Testis (tissue), 3 donors: ENCODE data around the gene CCSAP. TPM values are rescaled to one million over a fixed set of nuclear protein-coding genes. Genes with fewer than 3 reads are reported as not detected.
"Not testable (repeated sequence)": the region's sequence is repeated elsewhere in the genome, so short reads cannot be mapped to it uniquely, and the experiment has no call there.

Source experiments
- DNase-seq: peaks from one replicate; pipeline ENCODE4 v3.0.0-alpha.2; 2019
- H3K27ac ChIP-seq, 2 donors: fragments of 200-600 bp; sonication (generic); one replicate each; pipeline ENCODE4 v1.5.1; 2019
- H3K27me3 ChIP-seq: fragments of 200-600 bp; sonication (generic); one replicate; pipeline ENCODE4 v1.5.1; 2019
- H3K36me3 ChIP-seq: fragments of 200-600 bp; sonication (generic); one replicate; pipeline ENCODE4 v1.5.1; 2017; ENCODE audit warnings: low read depth; ENCODE audit errors: missing control alignments
- H3K4me1 ChIP-seq: fragments of 200-600 bp; sonication (generic); one replicate; pipeline ENCODE4 v1.5.1; 2019
- H3K4me3 ChIP-seq, 2 donors: fragments of 200-600 bp; sonication (generic); one replicate each; pipeline ENCODE4 v1.5.1; 2017 to 2019
- H3K9me3 ChIP-seq: fragments of 200-600 bp; sonication (generic); one replicate; pipeline ENCODE4 v1.5.1; 2017
- CTCF ChIP-seq, 3 experiments: fragments of 450-650 bp in 2 of 3; fragments of 200-600 bp in 1 of 3; sonication (generic) in 1 of 3; IDR thresholded peaks; one replicate each; pipeline ENCODE4 v1.5.1; 2016 to 2019; ENCODE audit warnings: antibody characterized with exemption in 3 of 3, mild to moderate bottlenecking in 2 of 3, moderate library complexity in 1 of 3
- POLR2A ChIP-seq: fragments of 450-650 bp; IDR thresholded peaks from one replicate; pipeline ENCODE4 v1.6.1; 2017; ENCODE audit warnings: antibody characterized with exemption, mild to moderate bottlenecking, moderate library complexity
- WGBS, 2 donors: methylation state at CpG; one replicate each; pipeline ENCODE4 v1.1.5; 2018; 5-methylcytosine and 5-hydroxymethylcytosine counted together
- intact Hi-C: fragments of 100-400 bp; cut with DNase I; formaldehyde crosslinking; loops from one replicate; pipeline ENCODE4 v1.15.1; 2023; ENCODE audit warnings: low total_unique reads
- polyA plus RNA-seq: library from polyadenylated mRNA; stranded (reverse); fragments of 350-450 nt; fragmentation: Illumina TruSeq; extraction: RNeasy Lipid Tissue Mini Kit (QIAGEN cat#74804); gene quantifications from one replicate; pipeline ENCODE4 v1.2.3, GENCODE V29; 2014; ENCODE audit warnings: low read depth, low replicate concordance; ENCODE audit not compliant: insufficient read depth
- total RNA-seq, 2 donors: library from RNA; depleted of rRNA; stranded (reverse); fragments of >200 nt; gene quantifications; one replicate each; pipeline ENCODE4 v1.2.3, GENCODE V29; 2016

Gene CCSAP
- total and polyA plus RNA-seq, 3 donors from 2014 or later: 3.2 to 4.1 (median 3.7) TPM

DNA sequence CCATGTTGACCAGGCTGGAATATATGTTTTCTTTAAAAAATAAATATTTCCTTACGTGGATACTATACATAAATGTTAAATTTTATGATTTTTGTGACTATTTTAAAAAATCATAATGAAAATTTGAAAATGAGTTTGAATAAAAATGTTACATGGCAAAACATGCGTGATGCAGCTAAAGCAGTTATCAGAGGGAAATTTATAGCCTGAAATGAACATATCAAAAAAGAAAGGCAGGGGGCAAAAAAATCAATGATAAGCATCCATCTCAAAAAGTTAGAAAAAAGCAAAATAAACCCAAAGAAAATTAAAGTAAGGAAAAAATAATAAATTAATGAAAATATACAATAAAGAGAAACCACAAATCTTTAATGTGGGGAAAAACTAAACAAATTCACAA lies 8.6 kb downstream of the CCSAP start:
- DNase-seq: no peak
- Histone ChIP-seq H3K9me3 (no peaks in the 10 kb centered on the region), H3K4me3 (no peak overlapping the region), H3K36me3 (no peaks in the 10 kb centered on the region), H3K27me3 (no peaks in the 10 kb centered on the region), H3K4me1 (no peaks in the 10 kb centered on the region), H3K27ac (no peak overlapping the region)
- intact Hi-C loops: no loop called here
- no peak for TF ChIP-seq CTCF (IDR thresholded peaks at IDR 0.05)
- TF ChIP-seq POLR2A: no peak
- WGBS, 2 donors: 70 to 98% methylated on average over 2 of the region's 2 CpGs

GRCh38 chr1:229328598-229329362 lies 14.1 kb downstream of the CCSAP start:
- no peaks in the 10 kb centered on the region for H3K36me3 ChIP-seq
- H3K9me3 ChIP-seq: no peaks in the 10 kb centered on the region
- intact Hi-C loops: no loop called here
- TF ChIP-seq CTCF (IDR thresholded peaks at IDR 0.05): no peak
- TF ChIP-seq POLR2A: no peak
- no peak overlapping the region for H3K4me3 ChIP-seq
- DNase-seq: no peak
- no peak overlapping the region for H3K27ac ChIP-seq
- no peaks in the 10 kb centered on the region for H3K27me3 ChIP-seq
- no peaks in the 10 kb centered on the region for H3K4me1 ChIP-seq
- 83 to 86% methylated on average over 7 of the region's 7 CpGs for WGBS, 2 donors

- H3K4me1 ChIP-seq, H3K27me3 ChIP-seq, H3K9me3 ChIP-seq, H3K27ac ChIP-seq, intact Hi-C loops, H3K4me3 ChIP-seq, H3K36me3 ChIP-seq, DNase-seq: not testable (repeated sequence)
- WGBS, 2 donors: 89 to 95% methylated on average over 6 of the region's 6 CpGs
Measured at GRCh38 chr1:229327765-229328164, 15.1 kb downstream of the CCSAP start.

GRCh38 chr1:229326601-229327000 lies 16.2 kb downstream of the CCSAP start:
- Histone ChIP-seq H3K36me3 (no peaks in the 10 kb centered on the region), H3K4me1 (no peaks in the 10 kb centered on the region), H3K9me3 (no peaks in the 10 kb centered on the region), H3K27ac (no peak overlapping the region), H3K27me3 (no peaks in the 10 kb centered on the region), H3K4me3 (no peak overlapping the region)
- intact Hi-C loops: no loop called here
- WGBS, 2 donors: 95 to 96% methylated on average over 12 of the region's 12 CpGs
- TF ChIP-seq CTCF (IDR thresholded peaks at IDR 0.05): no peak
- DNase-seq: no peak

DNA sequence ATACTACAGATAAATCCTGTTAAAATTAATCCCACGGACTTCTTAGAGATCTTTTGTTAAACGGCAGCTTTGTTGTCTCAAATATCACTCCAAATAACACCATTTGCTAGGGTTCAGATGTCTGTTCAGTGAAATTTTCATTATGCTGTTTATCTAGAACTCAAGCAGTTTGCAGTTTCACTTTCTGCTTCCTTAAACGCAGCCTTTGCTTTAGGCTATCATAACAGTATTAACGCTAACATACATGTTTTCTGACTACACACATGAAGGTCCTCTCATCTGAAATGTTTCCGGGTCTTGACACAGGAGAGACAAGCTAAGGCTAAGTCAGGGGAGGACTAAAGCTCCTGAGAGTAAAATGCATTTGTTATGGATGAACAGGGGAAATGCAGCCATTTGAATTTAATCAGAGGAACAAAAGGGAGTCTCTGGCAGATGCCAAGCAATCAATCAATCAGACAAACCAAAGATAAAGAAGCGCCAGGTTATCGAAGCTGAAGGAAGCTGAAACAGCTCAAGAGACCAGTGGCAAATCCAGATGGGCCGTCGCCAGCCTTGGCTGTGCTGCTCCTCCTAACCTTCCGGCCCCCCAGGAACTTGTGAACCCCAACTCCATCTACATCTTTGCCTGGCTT lies 16.9 kb downstream of the CCSAP start:
- Histone ChIP-seq H3K36me3 (no peaks in the 10 kb centered on the region), H3K4me3 (no peak overlapping the region), H3K27ac (no peak overlapping the region), H3K27me3 (no peaks in the 10 kb centered on the region), H3K9me3 (no peaks in the 10 kb centered on the region), H3K4me1 (no peaks in the 10 kb centered on the region)
- 59 to 67% methylated on average over 10 of the region's 10 CpGs for WGBS, 2 donors
- TF ChIP-seq CTCF (IDR thresholded peaks at IDR 0.05) (no peak), POLR2A (no peak)
- intact Hi-C loops: no loop called here
- DNase-seq: no peak
